Uterus (tissue), 2 donors: ENCODE results near the gene KCTD1.

ENCODE experiments used
- CTCF ChIP-seq, 4 experiments: fragments of 200-600 bp in 2 of 4; fragments of 450-650 bp in 2 of 4; sonication (generic) in 2 of 4; IDR thresholded peaks; one replicate each; pipeline ENCODE4 v1.5.1; 2016 to 2019; ENCODE audit warnings: antibody characterized with exemption in 4 of 4, mild to moderate bottlenecking in 2 of 4, moderate library complexity in 1 of 4
- POLR2A ChIP-seq, 2 donors: fragments of 450-650 bp; IDR thresholded peaks; one replicate each; pipeline ENCODE4 v1.6.1; 2016; ENCODE audit warnings: antibody characterized with exemption in 2 of 2, mild to moderate bottlenecking in 1 of 2, moderate library complexity in 1 of 2

- TF ChIP-seq CTCF (IDR thresholded peaks at IDR 0.05) (no peak), POLR2A (IDR thresholded peaks at IDR 0.05) (no peak)
Observed at GRCh38 chr18:26422472-26423162, 125.7 kb downstream of the KCTD1 start.
